GM21786 (cell line): ENCODE results near the gene TGFBR3.

Experiments used
- ATAC-seq: cut with Tn5 transposase; IDR thresholded peaks from one replicate; pipeline ENCODE4 v1.9.1; 2021; ENCODE audit not compliant: unreplicated experiment

The TGFBR3 gene

DNA sequence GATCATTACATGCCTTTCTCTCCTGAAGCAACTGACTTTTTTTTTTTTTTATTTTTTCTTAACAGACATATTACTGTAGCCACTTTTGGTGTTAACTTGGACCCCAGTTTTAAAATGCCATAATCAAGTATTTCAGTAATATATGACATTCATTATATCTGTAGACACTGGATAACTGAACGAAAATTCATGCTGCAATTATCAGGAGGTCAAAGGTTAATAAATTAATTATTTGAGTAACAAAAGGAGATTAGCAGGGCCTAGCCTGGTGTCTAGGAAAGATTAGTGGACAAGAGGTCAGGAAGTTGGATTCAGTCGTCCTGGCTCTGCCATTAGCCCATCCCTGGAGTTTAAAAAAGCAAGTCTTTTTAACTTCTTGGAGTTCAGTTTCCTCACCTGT lies 168.1 kb downstream of the TGFBR3 start:
- no peak for ATAC-seq

DNA sequence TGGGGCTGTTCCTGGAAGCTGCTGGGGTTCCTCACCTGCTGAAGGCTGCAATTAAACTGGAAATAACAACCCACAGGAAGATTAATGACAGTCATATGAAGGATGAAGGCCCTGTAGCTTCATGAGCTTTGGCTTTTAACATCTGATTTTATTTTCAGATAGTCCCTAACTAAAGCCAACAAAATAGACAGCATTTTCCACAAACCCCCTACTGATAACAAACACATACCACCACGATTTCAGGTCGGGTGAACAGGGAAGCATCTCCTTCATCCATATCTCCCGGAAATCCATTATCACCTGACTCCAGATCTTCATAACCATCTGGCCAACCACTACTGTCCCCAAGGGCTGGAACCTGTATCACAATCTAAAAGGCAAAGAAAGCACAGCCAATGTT lies 169.6 kb downstream of the TGFBR3 start:
- no peak for ATAC-seq

- no peak for ATAC-seq
Measured at GRCh38 chr1:91715416-91716000, 170.4 kb downstream of the TGFBR3 start.

DNA sequence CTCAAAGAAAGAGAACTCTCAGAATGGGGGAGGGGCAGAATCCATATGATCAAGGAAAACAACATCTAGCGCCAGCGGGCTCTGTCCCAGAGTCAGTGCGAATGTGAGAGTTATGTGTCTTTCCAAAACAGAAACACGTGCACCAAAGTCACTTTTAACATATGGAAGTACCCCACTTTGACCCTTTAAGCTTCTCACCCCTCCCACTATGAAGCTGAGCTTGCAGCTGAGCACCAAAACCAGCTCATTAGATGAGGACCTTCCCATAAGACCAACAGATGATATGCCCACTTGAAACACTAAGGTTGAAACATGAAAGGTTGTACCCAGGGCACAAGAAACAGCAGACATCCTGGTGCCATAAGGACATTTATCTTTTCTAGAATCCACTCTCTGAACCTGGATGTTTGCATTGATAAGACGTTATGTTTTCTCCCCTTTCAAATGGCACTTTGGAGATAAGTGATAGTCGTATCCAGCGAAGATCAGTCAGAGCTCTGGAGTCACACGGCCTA lies 171.0 kb downstream of the TGFBR3 start:
- ATAC-seq: no peak

- no peak for ATAC-seq
Measured at GRCh38 chr1:91712981-91713841, 172.7 kb downstream of the TGFBR3 start.

DNA sequence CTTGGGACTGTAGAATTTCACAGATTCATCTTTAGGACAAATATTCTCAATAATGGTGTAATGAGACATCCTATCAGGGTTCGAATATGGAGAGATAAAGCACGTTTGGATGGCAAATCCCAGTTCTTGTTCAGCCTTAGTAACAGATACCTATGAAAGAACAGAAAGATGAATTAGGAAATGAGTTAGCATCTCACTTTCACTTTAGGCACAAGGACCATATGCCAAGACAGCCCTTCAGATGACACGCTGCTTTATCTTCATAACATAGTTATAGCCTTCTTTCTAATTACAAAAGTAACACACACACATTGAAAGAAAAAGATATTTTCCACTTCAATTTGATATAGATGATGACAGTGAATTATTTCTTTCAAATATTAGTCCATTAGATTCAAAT lies 173.6 kb downstream of the TGFBR3 start:
- no peak for ATAC-seq

GRCh38 chr1:91711504-91712247 lies 174.3 kb downstream of the TGFBR3 start:
- no peak for ATAC-seq

GRCh38 chr1:91710261-91710660 lies 175.7 kb downstream of the TGFBR3 start:
- ATAC-seq: no peak

DNA sequence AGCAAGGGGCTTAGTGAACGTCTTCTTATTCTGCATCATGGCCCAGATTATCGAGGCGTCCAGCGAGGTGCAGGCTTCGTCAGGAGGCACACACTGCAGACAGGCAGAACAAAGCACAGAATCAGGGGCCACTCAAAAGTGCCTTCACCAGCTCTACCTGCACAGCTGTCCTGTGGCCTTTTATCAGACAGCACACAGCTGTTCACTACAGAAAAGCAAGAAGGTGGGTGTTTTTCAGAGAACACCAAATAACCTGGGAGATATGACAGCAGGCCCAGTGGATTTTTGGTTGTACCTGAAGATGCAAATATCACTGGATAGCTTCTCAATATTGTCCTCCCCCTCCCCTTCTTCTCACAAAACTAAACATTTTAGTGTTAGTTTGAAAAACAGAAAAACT lies 177.3 kb downstream of the TGFBR3 start:
- ATAC-seq: no peak

DNA sequence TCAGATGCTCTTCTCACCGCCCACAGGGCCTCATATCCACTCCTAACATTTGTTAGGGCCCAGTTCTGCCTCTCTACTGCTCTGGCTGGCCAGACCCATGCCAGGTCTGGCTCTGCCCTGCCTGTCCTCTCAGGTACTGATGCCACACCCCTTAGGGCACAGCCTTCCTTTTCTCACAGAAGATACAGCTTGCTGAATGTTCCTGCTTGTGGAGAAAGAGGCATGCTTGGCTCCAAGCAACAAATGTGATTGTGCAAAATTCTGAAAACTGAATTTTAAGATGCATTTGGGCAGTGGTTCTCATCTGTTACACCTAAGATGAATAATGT lies 178.1 kb downstream of the TGFBR3 start:
- no peak for ATAC-seq

- ATAC-seq: no peak
Measured at GRCh38 chr1:91707114-91707889, 178.6 kb downstream of the TGFBR3 start.

GRCh38 chr1:91706140-91706957 lies 179.6 kb downstream of the TGFBR3 start:
- ATAC-seq: no peak

DNA sequence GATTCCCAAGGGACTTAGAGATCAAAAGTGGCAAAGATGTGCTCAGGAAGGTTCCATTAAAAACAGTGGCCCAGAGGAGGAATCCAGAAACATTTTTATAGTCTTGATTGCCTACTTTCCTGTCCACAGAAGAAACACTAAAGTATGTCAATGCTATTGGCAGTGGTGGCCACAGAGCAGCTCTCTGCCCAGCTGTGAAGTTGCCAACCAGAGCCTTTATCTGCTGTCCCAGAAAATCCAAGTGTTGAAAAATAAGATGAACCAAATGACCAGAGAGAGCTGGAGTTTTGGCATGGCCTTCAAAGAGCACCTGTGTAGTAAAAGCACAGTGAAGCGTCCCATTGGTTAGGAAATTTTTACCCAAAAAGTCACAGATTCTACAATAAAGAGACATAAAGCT lies 181.2 kb downstream of the TGFBR3 start:
- no peak for ATAC-seq

DNA sequence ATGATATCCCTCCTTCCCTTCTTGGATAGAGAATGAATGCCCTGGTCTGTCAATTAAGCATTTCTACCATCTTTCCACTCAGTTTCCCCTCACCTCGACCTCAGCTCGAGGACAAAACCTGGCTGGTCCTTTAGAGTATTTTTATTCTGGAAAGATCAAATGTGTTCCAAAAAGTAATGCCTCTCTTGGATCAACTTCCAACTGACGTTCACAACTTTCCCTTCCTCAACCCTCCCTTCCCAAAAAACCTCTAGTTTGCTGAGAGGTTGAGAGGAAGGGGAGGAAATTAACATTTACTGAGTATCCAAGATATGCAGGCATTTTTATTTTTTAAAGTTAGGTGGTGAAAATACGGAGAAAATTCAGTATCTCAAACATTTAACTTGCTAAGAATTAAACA lies 182.9 kb downstream of the TGFBR3 start:
- no peak for ATAC-seq

GRCh38 chr1:91701472-91701869 lies 184.5 kb downstream of the TGFBR3 start:
- ATAC-seq: no peak

GRCh38 chr1:91700771-91701471 lies 185.0 kb downstream of the TGFBR3 start:
- no peak for ATAC-seq

GRCh38 chr1:91700332-91700731 lies 185.6 kb downstream of the TGFBR3 start:
- ATAC-seq: no peak

DNA sequence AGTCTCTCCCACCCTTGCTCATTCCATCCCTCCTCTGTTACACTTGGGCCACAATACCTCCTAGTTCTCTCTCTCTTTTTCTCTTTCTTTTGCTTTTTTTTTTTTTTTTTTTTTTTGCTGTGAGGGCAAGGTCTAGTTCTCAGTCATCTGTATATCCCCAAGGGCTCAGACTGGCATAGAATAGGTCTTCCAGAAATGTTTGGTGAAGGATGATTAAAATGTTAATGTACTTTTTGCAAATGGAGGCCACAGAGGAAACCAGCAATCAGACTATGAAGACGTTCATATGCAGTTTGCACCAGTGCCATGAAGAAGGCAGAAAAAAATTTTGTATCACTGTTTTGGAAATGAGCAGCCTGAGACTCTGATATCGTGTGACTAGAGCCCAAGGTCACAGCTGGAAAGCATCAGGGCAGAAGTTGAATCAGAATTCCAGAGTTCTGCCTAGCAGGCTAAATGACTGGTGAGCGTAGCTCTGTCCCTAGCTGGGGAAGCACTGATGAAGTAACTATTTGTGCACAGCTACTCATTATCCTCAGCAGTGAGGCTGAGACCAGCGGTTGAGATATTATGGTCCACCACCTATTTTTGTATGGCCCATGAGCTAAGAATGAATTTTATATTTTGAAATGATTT lies 186.5 kb downstream of the TGFBR3 start:
- ATAC-seq: no peak

GRCh38 chr1:91697861-91698260 lies 188.1 kb downstream of the TGFBR3 start:
- no peak for ATAC-seq
